GM06990 (cell line): ENCODE data around the gene GLTP.

Experiments used
- DNase-seq: peaks from one replicate; pipeline ENCODE4 v3.0.0-alpha.2; 2011; ENCODE audit not compliant: insufficient read length; ENCODE audit errors: extremely low read depth
- H3K27me3 ChIP-seq: replicated peaks from 2 replicates; pipeline ENCODE4 v1.6.0; 2011; ENCODE audit warnings: low read length; ENCODE audit not compliant: control insufficient read depth, insufficient read depth
- H3K36me3 ChIP-seq: 2 replicates; pipeline ENCODE4 v1.5.1; 2011; ENCODE audit warnings: low read length; ENCODE audit not compliant: control insufficient read depth, insufficient read depth
- H3K4me3 ChIP-seq: replicated peaks from 2 replicates; pipeline ENCODE4 v1.5.1; 2011; ENCODE audit warnings: low read depth, mild to moderate bottlenecking, control low read depth, low read length
- CTCF ChIP-seq: IDR thresholded peaks from 2 replicates; pipeline ENCODE4 v1.5.1; 2011; ENCODE audit warnings: low read length, control low read depth, mild to moderate bottlenecking, inconsistent platforms; ENCODE audit not compliant: insufficient read depth, poor library complexity, severe bottlenecking

The GLTP gene

GRCh38 chr12:109815225-109815624, 65.1 kb downstream of the GLTP start:
- H3K27me3 ChIP-seq: peaks cover 2% of the 10 kb centered on the region; the same call in 1 of the 2 replicates
- DNase-seq: no peak
- no peak overlapping the region for H3K4me3 ChIP-seq
- H3K36me3 ChIP-seq: no peaks in the 10 kb centered on the region
- TF ChIP-seq CTCF: no peak

DNA sequence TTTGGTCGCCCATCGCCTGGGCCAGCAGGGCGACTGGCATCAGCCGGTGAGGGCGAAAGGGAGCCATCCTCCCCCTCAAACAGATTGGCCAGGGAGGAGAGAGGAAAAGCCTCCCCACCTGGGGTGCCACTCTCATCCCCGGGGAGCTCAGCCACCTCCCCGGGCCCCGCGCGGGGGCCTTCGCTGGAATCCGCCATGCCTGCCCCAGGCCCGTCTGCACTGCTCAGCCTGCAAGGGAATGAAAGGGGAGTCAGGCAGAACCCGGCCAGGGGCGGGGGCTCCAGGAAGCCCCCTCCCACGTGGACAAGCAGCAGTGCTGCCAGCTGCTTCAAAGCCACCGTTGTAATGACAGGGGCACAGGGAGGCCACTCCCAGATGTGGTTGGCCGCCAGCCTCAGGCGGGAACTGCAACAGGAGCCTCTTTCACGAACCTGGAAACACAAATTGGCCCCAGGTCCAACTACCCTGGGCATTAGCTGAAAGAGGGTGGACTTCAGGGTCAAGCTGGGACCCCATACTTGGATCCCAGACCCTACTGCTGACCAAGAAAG, 65.7 kb downstream of the GLTP start:
- Histone ChIP-seq H3K4me3 (no peak overlapping the region), H3K36me3 (no peaks in the 10 kb centered on the region), H3K27me3 (peaks cover 2% of the 10 kb centered on the region; the same call in 1 of the 2 replicates)
- TF ChIP-seq CTCF: no peak
- DNase-seq: no peak

DNA sequence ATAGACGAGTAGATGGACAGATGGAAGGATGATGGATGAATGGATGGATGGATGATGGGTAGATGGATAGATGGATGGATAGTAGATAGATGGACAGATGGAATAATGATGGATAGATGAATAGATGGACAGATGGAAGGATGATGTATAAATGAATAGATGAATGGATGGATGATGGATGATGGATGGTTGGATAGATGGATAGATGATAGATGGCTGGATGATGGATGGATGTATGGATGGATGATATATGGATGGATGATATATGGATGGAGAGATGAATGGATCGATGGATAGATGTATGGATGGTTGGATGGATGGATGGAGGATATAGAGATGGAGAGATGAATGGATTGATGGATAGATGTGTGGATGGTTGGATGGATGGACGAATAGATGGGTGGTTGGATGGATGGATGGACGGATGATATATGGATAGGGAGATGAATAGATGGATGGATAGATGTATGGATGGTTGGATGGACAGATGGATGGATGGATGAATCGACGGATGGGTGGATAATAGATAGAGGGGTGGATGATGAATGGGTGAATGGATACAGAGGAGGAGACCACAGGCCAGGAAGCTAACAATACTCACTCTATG, 66.4 kb downstream of the GLTP start:
- no peak for DNase-seq
- peaks cover 1% of the 10 kb centered on the region; the same call in 1 of the 2 replicates for H3K27me3 ChIP-seq
- H3K4me3 ChIP-seq: no peak overlapping the region
- H3K36me3 ChIP-seq: no peaks in the 10 kb centered on the region
- no peak for TF ChIP-seq CTCF

DNA sequence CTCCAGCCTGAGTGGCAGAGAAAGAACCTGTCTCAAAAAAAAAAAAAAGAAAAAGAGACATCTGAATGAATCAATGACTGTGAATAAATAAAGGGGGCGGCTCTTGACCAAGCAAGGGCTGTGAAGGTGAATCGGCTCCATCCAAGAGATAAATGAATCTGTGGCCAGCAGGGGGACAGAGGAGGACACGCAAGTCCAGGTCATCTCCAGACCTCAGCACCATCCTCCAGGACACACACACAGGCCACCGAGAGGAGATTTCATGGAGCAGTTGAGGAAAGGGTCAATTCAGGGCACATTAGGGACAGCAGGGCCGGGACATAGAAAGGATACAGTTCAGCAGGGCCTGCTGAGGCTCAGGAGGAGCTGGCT, 68.7 kb downstream of the GLTP start:
- no peak for TF ChIP-seq CTCF
- no peak for DNase-seq
- H3K27me3 ChIP-seq: no peaks in the 10 kb centered on the region; the same call in 1 of the 2 replicates
- H3K36me3 ChIP-seq: no peaks in the 10 kb centered on the region
- no peak overlapping the region for H3K4me3 ChIP-seq

DNA sequence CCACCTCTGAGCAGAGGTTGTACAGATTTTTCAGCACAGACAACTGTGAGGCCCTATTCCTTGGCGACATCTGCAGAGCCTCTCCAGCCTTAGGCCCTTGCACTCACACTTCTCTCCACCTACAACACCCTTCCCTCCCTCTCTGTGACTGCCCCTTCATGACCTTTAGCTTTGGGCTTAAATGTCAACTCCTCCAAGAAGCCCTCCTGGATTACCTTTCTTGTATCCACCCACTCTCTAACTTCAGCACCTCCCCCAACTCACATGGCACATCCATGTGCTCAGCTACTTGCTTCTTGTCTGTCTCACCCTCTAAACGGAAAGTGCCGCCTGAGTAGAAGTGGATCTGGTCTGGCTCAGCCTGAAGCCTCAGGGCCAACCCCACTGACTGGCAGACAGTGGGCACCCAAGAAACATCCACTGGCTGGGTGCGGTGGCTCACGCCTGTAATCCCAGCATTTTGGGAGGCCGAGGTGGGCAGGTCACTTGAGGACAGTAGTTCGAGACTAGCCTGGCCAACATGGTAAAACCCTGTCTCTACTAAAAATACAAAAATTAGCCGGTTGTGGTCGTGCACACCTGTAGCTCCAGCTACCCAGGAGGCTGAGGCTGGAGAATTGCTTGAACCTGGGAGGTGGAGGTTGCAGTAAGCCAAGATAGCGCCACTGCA, 69.3 kb downstream of the GLTP start:
- DNase-seq: no peak
- Histone ChIP-seq H3K27me3 (no peaks in the 10 kb centered on the region; the same call in 1 of the 2 replicates), H3K4me3 (no peak overlapping the region), H3K36me3 (no peaks in the 10 kb centered on the region)
- no peak for TF ChIP-seq CTCF
